Neural progenitor cell (in vitro differentiated cells): ENCODE results near the gene FFAR3.
"Not testable (repeated sequence)": the region's sequence is repeated elsewhere in the genome, so short reads cannot be mapped to it uniquely, and the experiment has no call there.

ENCODE experiments used
- CTCF ChIP-seq: fragments of 200-600 bp; sonication (generic); IDR thresholded peaks from 2 replicates; pipeline ENCODE4 v1.5.1; 2017; ENCODE audit warnings: antibody characterized with exemption, mild to moderate bottlenecking
- EZH2 ChIP-seq: fragments of 200-600 bp; sonication (generic); IDR thresholded peaks from 2 replicates; pipeline ENCODE4 v1.6.1; 2017; ENCODE audit warnings: antibody characterized with exemption, mild to moderate bottlenecking, moderate library complexity

- TF ChIP-seq EZH2, CTCF: not testable (repeated sequence)
These were observed 21.3 kb downstream of the FFAR3 start for GRCh38 chr19:35379545-35379944.
